Neural progenitor cell (in vitro differentiated cells): ENCODE measurements around the gene PACRG.

Experiments used
- CTCF ChIP-seq: fragments of 200-600 bp; sonication (generic); IDR thresholded peaks from 2 replicates; pipeline ENCODE4 v1.5.1; 2017; ENCODE audit warnings: antibody characterized with exemption, mild to moderate bottlenecking
- EZH2phosphoT487 ChIP-seq: fragments of 200-600 bp; sonication (generic); IDR thresholded peaks from 2 replicates; pipeline ENCODE4 v1.6.1; 2017; ENCODE audit warnings: antibody characterized with exemption

- TF ChIP-seq CTCF (no peak), EZH2phosphoT487 (no peak)
Measured at GRCh38 chr6:163199371-163199770, 471.6 kb downstream of the PACRG start.
